ENCODE data around the gene AARSD1.

The AARSD1 gene

GRCh38 chr17:42913981-42914617 is 50.2 kb downstream of the AARSD1 start:
- Histone ChIP-seq H3K4me2 (ENCODE audit: low read length) (no peak overlapping the region), H3K27me3 (ENCODE audit: control insufficient read depth, insufficient read depth, low read length) (no peaks in the 10 kb centered on the region), H3K4me3 (ENCODE audit: low read depth, low read length) (no peak overlapping the region), H2AFZ (peak overlapping the region; percentile 47), H3K36me3 (ENCODE audit: control insufficient read depth, insufficient read depth, low read length) (no peaks in the 10 kb centered on the region), H3K4me1 (peaks cover 4% of the 10 kb centered on the region), H3K9ac (no peak overlapping the region), H3K27ac (no peak overlapping the region), H3K79me2 (no peaks in the 10 kb centered on the region), H3K9me3 (ENCODE audit: control insufficient read depth, low read length) (no peaks in the 10 kb centered on the region)
- no peak for TF ChIP-seq CTCF (IDR thresholded peaks at IDR 0.05)

GRCh38 chr17:42913522-42913921 is 50.7 kb downstream of the AARSD1 start:
- Histone ChIP-seq H3K9ac (no peak overlapping the region), H3K27ac (no peak overlapping the region), H3K4me3 (ENCODE audit: low read depth, low read length) (no peak overlapping the region), H3K4me2 (ENCODE audit: low read length) (no peak overlapping the region), H2AFZ (peak overlapping the region; percentile 47), H3K4me1 (peaks cover 4% of the 10 kb centered on the region), H3K36me3 (ENCODE audit: control insufficient read depth, insufficient read depth, low read length) (no peaks in the 10 kb centered on the region), H3K9me3 (ENCODE audit: control insufficient read depth, low read length) (no peaks in the 10 kb centered on the region), H3K79me2 (no peaks in the 10 kb centered on the region), H3K27me3 (ENCODE audit: control insufficient read depth, insufficient read depth, low read length) (no peaks in the 10 kb centered on the region)
- TF ChIP-seq CTCF (IDR thresholded peaks at IDR 0.05) = no peak

- TF ChIP-seq CTCF (IDR thresholded peaks at IDR 0.05) = no peak
- Histone ChIP-seq H3K79me2 (no peaks in the 10 kb centered on the region), H3K4me1 (peaks cover 4% of the 10 kb centered on the region), H3K36me3 (ENCODE audit: control insufficient read depth, insufficient read depth, low read length) (no peaks in the 10 kb centered on the region), H3K9ac (no peak overlapping the region), H2AFZ (no peak overlapping the region), H3K4me2 (ENCODE audit: low read length) (no peak overlapping the region), H3K27ac (no peak overlapping the region), H3K9me3 (ENCODE audit: control insufficient read depth, low read length) (no peaks in the 10 kb centered on the region), H3K4me3 (ENCODE audit: low read depth, low read length) (no peak overlapping the region), H3K27me3 (ENCODE audit: control insufficient read depth, insufficient read depth, low read length) (no peaks in the 10 kb centered on the region)
These were observed 55.2 kb downstream of the AARSD1 start for GRCh38 chr17:42908872-42909700.

- Histone ChIP-seq H3K27me3 (ENCODE audit: control insufficient read depth, insufficient read depth, low read length) (no peaks in the 10 kb centered on the region), H3K27ac (no peak overlapping the region), H3K79me2 (no peaks in the 10 kb centered on the region), H3K9ac (no peak overlapping the region), H3K36me3 (ENCODE audit: control insufficient read depth, insufficient read depth, low read length) (no peaks in the 10 kb centered on the region), H3K4me2 (ENCODE audit: low read length) (no peak overlapping the region), H3K9me3 (ENCODE audit: control insufficient read depth, low read length) (no peaks in the 10 kb centered on the region), H3K4me1 (no peaks in the 10 kb centered on the region), H3K4me3 (ENCODE audit: low read depth, low read length) (no peak overlapping the region), H2AFZ (no peak overlapping the region)
- no peak for TF ChIP-seq CTCF (IDR thresholded peaks at IDR 0.05)
These were observed 57.3 kb downstream of the AARSD1 start for GRCh38 chr17:42906772-42907446.
